Lower lobe of right lung (tissue), 2 donors: ENCODE data around the gene MED25. TPM values are rescaled to one million over a fixed set of nuclear protein-coding genes. Genes with fewer than 3 reads are reported as not detected.
A peak's percentile ranks its signal among the peaks of the same experiment; 100 is the strongest.

Experiments
- ATAC-seq, 2 donors: fragments of 200-7000 bp; cut with Tn5 transposase; one replicate each; pipeline ENCODE4 v1.9.1; 2020 to 2022; ENCODE audit warnings: mild to moderate bottlenecking in 2 of 2, moderate library complexity in 2 of 2
- DNase-seq: peaks from one replicate; pipeline ENCODE4 v3.0.0-alpha.2; 2020
- H3K27ac ChIP-seq: fragments of 200-600 bp; one replicate; pipeline ENCODE4 v1.8.0; 2022
- H3K27me3 ChIP-seq: fragments of 200-600 bp; one replicate; pipeline ENCODE4 v1.8.0; 2022; ENCODE audit warnings: low read depth
- H3K36me3 ChIP-seq: fragments of 200-600 bp; one replicate; pipeline ENCODE4 v1.8.0; 2022; ENCODE audit warnings: mild to moderate bottlenecking
- H3K4me1 ChIP-seq: fragments of 200-600 bp; one replicate; pipeline ENCODE4 v1.8.0; 2022
- H3K4me3 ChIP-seq: fragments of 200-600 bp; one replicate; pipeline ENCODE4 v1.8.0; 2022; ENCODE audit warnings: mild to moderate bottlenecking
- H3K9me3 ChIP-seq: fragments of 200-600 bp; one replicate; pipeline ENCODE4 v1.8.0; 2022
- CTCF ChIP-seq: fragments of 200-600 bp; IDR thresholded peaks from one replicate; pipeline ENCODE4 v1.8.0; 2022; ENCODE audit warnings: antibody characterized with exemption, mild to moderate bottlenecking
- intact Hi-C: fragments of 100-400 bp; cut with DNase I; formaldehyde crosslinking; loops from one replicate; pipeline ENCODE4 v1.11.0; 2022
- total RNA-seq: library from RNA; stranded (reverse); fragmentation: NEBNext Ultra II Directional; extraction: Animal tissue kit (Norgen Biotek cat#: 25700); gene quantifications from one replicate; pipeline ENCODE4 v1.2.1, GENCODE V29; 2021
- donor health status: DM: no; HTN: yes; CAD: no; lungs with severe emphysema.

Gene MED25
- total RNA-seq, 1 donor from 2014 or later = 65.8 TPM

- no peak for TF ChIP-seq CTCF
- intact Hi-C loops = no loop called here
- ATAC-seq (no peak), DNase-seq (no peak)
- no peaks in the 10 kb centered on the region for H3K9me3 ChIP-seq
- peaks cover 10% of the 10 kb centered on the region for H3K36me3 ChIP-seq
- H3K4me1 ChIP-seq = peaks cover 35% of the 10 kb centered on the region
- no peak overlapping the region for H3K27ac ChIP-seq
- no peak overlapping the region for H3K4me3 ChIP-seq
- no peaks in the 10 kb centered on the region for H3K27me3 ChIP-seq
These were observed 54.4 kb downstream of the MED25 start for GRCh38 chr19:49872245-49873128.

GRCh38 chr19:49873129-49873521 is 55.0 kb downstream of the MED25 start:
- H3K9me3 ChIP-seq = no peaks in the 10 kb centered on the region
- ATAC-seq (no peak), DNase-seq (no peak)
- TF ChIP-seq CTCF = no peak
- H3K27me3 ChIP-seq = no peaks in the 10 kb centered on the region
- peaks cover 10% of the 10 kb centered on the region for H3K36me3 ChIP-seq
- no peak overlapping the region for H3K27ac ChIP-seq
- H3K4me3 ChIP-seq = no peak overlapping the region
- H3K4me1 ChIP-seq = peaks cover 31% of the 10 kb centered on the region
- intact Hi-C loops = no loop called here

- TF ChIP-seq CTCF = no peak
- H3K36me3 ChIP-seq = peaks cover 15% of the 10 kb centered on the region
- DNase-seq (no peak), ATAC-seq (no peak)
- H3K27ac ChIP-seq = no peak overlapping the region
- no peaks in the 10 kb centered on the region for H3K9me3 ChIP-seq
- no peaks in the 10 kb centered on the region for H3K27me3 ChIP-seq
- peaks cover 31% of the 10 kb centered on the region for H3K4me1 ChIP-seq
- no peak overlapping the region for H3K4me3 ChIP-seq
- intact Hi-C loops = no loop called here
These were observed 55.7 kb downstream of the MED25 start for GRCh38 chr19:49873834-49874233.

GRCh38 chr19:49874503-49875157 is 56.5 kb downstream of the MED25 start:
- TF ChIP-seq CTCF = no peak
- Histone ChIP-seq H3K4me3 (no peak overlapping the region), H3K4me1 (peaks cover 35% of the 10 kb centered on the region), H3K36me3 (peaks cover 23% of the 10 kb centered on the region), H3K9me3 (no peaks in the 10 kb centered on the region), H3K27me3 (no peaks in the 10 kb centered on the region), H3K27ac (no peak overlapping the region)
- ATAC-seq (no peak), DNase-seq (no peak)
- intact Hi-C loops = no loop called here

GRCh38 chr19:49875177-49875576 is 57.1 kb downstream of the MED25 start:
- intact Hi-C loops = no loop called here
- H3K9me3 ChIP-seq = no peaks in the 10 kb centered on the region

More at GRCh38 chr19:49875177-49875576, 57.1 kb downstream of the MED25 start:
- no peak for DNase-seq
- Histone ChIP-seq H3K27me3 (no peaks in the 10 kb centered on the region), H3K27ac (peak overlapping the region; percentile 99), H3K4me1 (peaks cover 32% of the 10 kb centered on the region), H3K4me3 (peak overlapping the region; percentile 89), H3K36me3 (peaks cover 29% of the 10 kb centered on the region)
- TF ChIP-seq CTCF = no peak
- ATAC-seq = no peak
